H1 (cell line): Measurements from ENCODE around the gene RNU6-1. TPM values are rescaled to one million over a fixed set of nuclear protein-coding genes. Genes with fewer than 3 reads are reported as not detected.

Experiments used
- EZH2 ChIP-seq: fragments of 200-600 bp; sonication (generic); IDR thresholded peaks from 2 replicates; pipeline ENCODE4 v1.7.1; 2012; ENCODE audit warnings: low read depth, mild to moderate bottlenecking, moderate library complexity, low read length, inconsistent platforms; ENCODE audit not compliant: severe bottlenecking
- polyA plus RNA-seq, 7 experiments: library from polyadenylated mRNA; depleted of rRNA in 3 of 7; stranded (reverse) in 5 of 7; unstranded in 2 of 7; fragments of >200 nt in 5 of 7; fragments of 200-250 nt in 2 of 7; gene quantifications; 1 replicate in 5 of 7; 2 replicates in 1 of 7; 4 replicates in 1 of 7; pipeline versions ENCODE4 v1.2.1 to v1.2.3, GENCODE V29; 2011 to 2013; ENCODE audit warnings: missing spikeins in 2 of 7, mixed read lengths in 2 of 7
- total RNA-seq: library from RNA; stranded (reverse); fragmentation: NEBNext Ultra II Directional; extraction: Animal tissue kit (Norgen Biotek cat#: 25700); gene quantifications from 2 replicates; pipeline ENCODE4 v1.2.1, GENCODE V29; 2021

Gene RNU6-1
- total and polyA plus RNA-seq, 2 of the 8 experiments (the other 6 are each of a cell fraction or from before 2014, with no cell fraction given), result not detected

DNA sequence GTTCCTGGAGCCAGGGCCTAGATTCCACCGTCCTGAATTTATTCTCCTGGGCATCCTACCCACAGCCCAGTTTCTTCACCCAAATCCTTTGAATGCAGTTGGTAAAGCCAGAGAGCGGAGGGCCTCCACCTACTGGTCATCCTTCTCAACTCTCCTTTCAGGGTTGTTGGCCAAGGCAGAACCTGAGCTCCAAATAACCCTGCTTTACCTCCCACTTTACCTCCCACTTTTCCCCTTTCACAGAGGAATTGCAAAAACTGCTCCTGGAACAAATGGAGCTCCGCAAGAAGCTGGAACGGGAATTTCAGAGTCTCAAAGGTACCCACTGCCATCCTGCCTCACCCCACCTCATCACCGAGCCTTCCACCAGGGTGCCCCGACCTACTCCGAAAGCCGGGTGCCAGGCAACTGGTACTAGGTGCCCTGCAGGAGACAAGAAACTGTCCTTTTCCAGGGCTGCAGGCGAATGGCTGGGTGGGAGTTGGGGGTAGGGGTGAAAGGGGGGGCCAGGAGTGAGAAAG lies 7.8 kb downstream of the RNU6-1 start (continued):
- TF ChIP-seq EZH2, result peak; percentile 1
